HepG2 (cell line): Measurements from ENCODE around the gene CLIC1. TPM values are rescaled to one million over a fixed set of nuclear protein-coding genes. Genes with fewer than 3 reads are reported as not detected.

Experiments used
- FOXJ3 ChIP-seq: sonication (generic); formaldehyde crosslinking; IDR thresholded peaks from 2 replicates; pipeline ENCODE4 v1.4.0; 2020; ENCODE audit warnings: missing genetic modification reagents, mild to moderate bottlenecking, borderline replicate concordance
- GFI1 ChIP-seq: sonication (generic); formaldehyde crosslinking; IDR thresholded peaks from 2 replicates; pipeline ENCODE4 v1.5.0; 2020; ENCODE audit warnings: missing genetic modification reagents, mild to moderate bottlenecking, borderline replicate concordance
- IRX3 ChIP-seq: sonication (generic); formaldehyde crosslinking; IDR thresholded peaks from 2 replicates; pipeline ENCODE4 v1.8.1; 2023; ENCODE audit warnings: mild to moderate bottlenecking, low read depth, missing genetic modification reagents, borderline replicate concordance
- KAT2B ChIP-seq: fragments of 150-350 bp; IDR thresholded peaks from 2 replicates; pipeline ENCODE4 v1.6.1; 2014; ENCODE audit warnings: low read depth, low read length, borderline replicate concordance
- KAT7 ChIP-seq: IDR thresholded peaks from 2 replicates; pipeline ENCODE4 v1.6.1; 2018; ENCODE audit warnings: borderline replicate concordance, missing compliant biosample characterization
- KMT2A ChIP-seq: sonication (generic); formaldehyde crosslinking; IDR thresholded peaks from 2 replicates; pipeline ENCODE4 v1.4.0; 2020; ENCODE audit warnings: missing genetic modification reagents
- MTF1 ChIP-seq: sonication (generic); formaldehyde crosslinking; IDR thresholded peaks from 2 replicates; pipeline ENCODE4 v1.5.0; 2020; ENCODE audit warnings: missing genetic modification reagents
- NFRKB ChIP-seq: fragments of 450-650 bp; IDR thresholded peaks from 2 replicates; pipeline ENCODE4 v1.6.1; 2017
- NR2F6 ChIP-seq, 2 experiments: IDR thresholded peaks; 2 replicates each; pipeline ENCODE4 v1.6.1; 2016; ENCODE audit warnings: antibody characterized with exemption in 1 of 2, mild to moderate bottlenecking in 1 of 2
- RXRA ChIP-seq: sonication (generic); formaldehyde crosslinking; IDR thresholded peaks from 2 replicates; pipeline ENCODE4 v1.5.1; 2020; ENCODE audit warnings: missing genetic modification reagents
- SMAD9 ChIP-seq: sonication (generic); formaldehyde crosslinking; IDR thresholded peaks from 2 replicates; pipeline ENCODE4 v1.5.1; 2020; ENCODE audit warnings: mild to moderate bottlenecking, missing genetic modification reagents
- ZFP82 ChIP-seq: sonication (generic); formaldehyde crosslinking; IDR thresholded peaks from 2 replicates; pipeline ENCODE4 v1.5.1; 2020; ENCODE audit warnings: mild to moderate bottlenecking, missing genetic modification reagents, borderline replicate concordance
- ZFP90 ChIP-seq: sonication (generic); formaldehyde crosslinking; IDR thresholded peaks from 2 replicates; pipeline ENCODE4 v1.8.0; 2022; ENCODE audit warnings: missing genetic modification reagents, mild to moderate bottlenecking, inconsistent platforms, borderline replicate concordance
- ZNF326 ChIP-seq: sonication (generic); formaldehyde crosslinking; IDR thresholded peaks from 2 replicates; pipeline ENCODE4 v1.4.0; 2020; ENCODE audit warnings: missing genetic modification reagents, borderline replicate concordance
- ZNF33B ChIP-seq: sonication (generic); formaldehyde crosslinking; IDR thresholded peaks from 2 replicates; pipeline ENCODE4 v1.5.1; 2020; ENCODE audit warnings: mild to moderate bottlenecking, missing genetic modification reagents
- ZNF496 ChIP-seq: sonication (generic); formaldehyde crosslinking; IDR thresholded peaks from 2 replicates; pipeline ENCODE4 v1.8.1; 2023; ENCODE audit warnings: mild to moderate bottlenecking, moderate library complexity, missing genetic modification reagents; ENCODE audit not compliant: insufficient replicate concordance
- ZNF563 ChIP-seq: sonication (generic); formaldehyde crosslinking; IDR thresholded peaks from 2 replicates; pipeline ENCODE4 v1.8.0; 2022; ENCODE audit warnings: mild to moderate bottlenecking, moderate library complexity, missing genetic modification reagents
- ZNF83 ChIP-seq: sonication (generic); formaldehyde crosslinking; IDR thresholded peaks from 2 replicates; pipeline ENCODE4 v1.4.0; 2020; ENCODE audit warnings: missing genetic modification reagents, mild to moderate bottlenecking, borderline replicate concordance
- polyA plus RNA-seq, 8 experiments: library from polyadenylated mRNA; depleted of rRNA in 3 of 8; stranded (reverse) in 7 of 8; unstranded in 1 of 8; fragments of >200 nt; fragmentation: Illumina TruSeq in 4 of 8; extraction: Trizol in 4 of 8; gene quantifications; 2 replicates each; pipeline versions ENCODE4 v1.2.1 to v1.2.3, GENCODE V29; 2011 to 2016; ENCODE audit warnings: low read depth in 4 of 8, missing spikeins in 1 of 8, mixed read lengths in 1 of 8; ENCODE audit not compliant: insufficient read depth in 1 of 8
- total RNA-seq, 5 experiments: library from RNA; depleted of rRNA; stranded (reverse); fragments of >200 nt; fragmentation: Illumina TruSeq; extraction: Trizol; gene quantifications; 2 replicates each; pipeline ENCODE4 v1.2.3, GENCODE V29; 2016; ENCODE audit warnings: low read depth in 1 of 5
- TF ChIP-seq, protein P1 (sequence below): IDR thresholded peaks from 2 replicates; pipeline ENCODE4 v1.6.1; 2018; ENCODE audit warnings: missing genetic modification reagents, mild to moderate bottlenecking, missing compliant biosample characterization
- TF ChIP-seq, protein P2 (sequence below): IDR thresholded peaks from 2 replicates; pipeline ENCODE4 v1.6.1; 2016
- TF ChIP-seq, protein P3 (sequence below): sonication (generic); formaldehyde crosslinking; IDR thresholded peaks from 2 replicates; pipeline ENCODE4 v1.4.0; 2020; ENCODE audit warnings: missing genetic modification reagents, mild to moderate bottlenecking, borderline replicate concordance
- TF ChIP-seq, protein P4 (sequence below): sonication (generic); formaldehyde crosslinking; conservative IDR thresholded peaks from 2 replicates; pipeline ENCODE4 v1.8.1; 2023; ENCODE audit warnings: missing genetic modification reagents
- TF ChIP-seq, protein P5 (sequence below): sonication (generic); IDR thresholded peaks from 2 replicates; pipeline ENCODE4 v1.6.1; 2016; ENCODE audit warnings: low read depth, borderline replicate concordance
- TF ChIP-seq, protein P6 (sequence below): sonication (generic); formaldehyde crosslinking; conservative IDR thresholded peaks from 2 replicates; pipeline ENCODE4 v1.4.0; 2020; ENCODE audit warnings: missing genetic modification reagents
- TF ChIP-seq, protein P7 (sequence below): sonication (generic); formaldehyde crosslinking; IDR thresholded peaks from 2 replicates; pipeline ENCODE4 v1.4.0; 2020; ENCODE audit warnings: mild to moderate bottlenecking, missing genetic modification reagents

CLIC1 gene
- total and polyA plus RNA-seq, 2 of the 13 experiments (the other 11 are each of a cell fraction or from before 2014, with no cell fraction given): 602 to 891 TPM

DNA sequence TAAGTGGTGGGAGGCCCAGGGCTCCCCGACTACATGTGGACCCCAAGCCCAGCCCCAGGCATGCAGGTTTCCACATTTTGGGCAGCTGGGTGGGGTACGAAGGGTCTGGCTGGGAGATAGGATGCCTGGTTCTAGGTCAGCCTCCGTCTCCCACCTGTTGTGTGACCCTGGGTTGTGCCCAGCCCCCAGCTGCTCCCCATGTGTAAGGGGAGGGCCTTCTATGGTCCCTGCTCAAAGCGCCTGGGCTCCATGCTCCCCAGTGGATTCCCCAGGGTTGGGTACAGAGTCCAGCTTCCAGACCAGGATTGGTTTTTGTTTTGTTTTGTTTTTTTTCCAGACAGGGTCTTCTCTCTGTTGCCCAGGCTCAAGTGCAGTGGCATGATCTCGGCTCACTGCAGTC lies 41.9 kb upstream of the CLIC1 start (continued):
- TF ChIP-seq IRX3: no peak
- TF ChIP-seq, protein P1, sequence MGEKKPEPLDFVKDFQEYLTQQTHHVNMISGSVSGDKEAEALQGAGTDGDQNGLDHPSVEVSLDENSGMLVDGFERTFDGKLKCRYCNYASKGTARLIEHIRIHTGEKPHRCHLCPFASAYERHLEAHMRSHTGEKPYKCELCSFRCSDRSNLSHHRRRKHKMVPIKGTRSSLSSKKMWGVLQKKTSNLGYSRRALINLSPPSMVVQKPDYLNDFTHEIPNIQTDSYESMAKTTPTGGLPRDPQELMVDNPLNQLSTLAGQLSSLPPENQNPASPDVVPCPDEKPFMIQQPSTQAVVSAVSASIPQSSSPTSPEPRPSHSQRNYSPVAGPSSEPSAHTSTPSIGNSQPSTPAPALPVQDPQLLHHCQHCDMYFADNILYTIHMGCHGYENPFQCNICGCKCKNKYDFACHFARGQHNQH: 0 out of 2 replicates have a peak, but pooled peaks have one; percentile 23
- TF ChIP-seq, protein P2, sequence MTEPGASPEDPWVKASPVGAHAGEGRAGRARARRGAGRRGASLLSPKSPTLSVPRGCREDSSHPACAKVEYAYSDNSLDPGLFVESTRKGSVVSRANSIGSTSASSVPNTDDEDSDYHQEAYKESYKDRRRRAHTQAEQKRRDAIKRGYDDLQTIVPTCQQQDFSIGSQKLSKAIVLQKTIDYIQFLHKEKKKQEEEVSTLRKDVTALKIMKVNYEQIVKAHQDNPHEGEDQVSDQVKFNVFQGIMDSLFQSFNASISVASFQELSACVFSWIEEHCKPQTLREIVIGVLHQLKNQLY (CRISPR knock-in tag): no peak
- TF ChIP-seq GFI1: no peak
- TF ChIP-seq KAT7: no peak
- no peak for TF ChIP-seq SMAD9 (CRISPR knock-in tag)
- TF ChIP-seq FOXJ3: 0 out of 2 replicates have a peak, but pooled peaks have one; percentile 47
- TF ChIP-seq ZNF83 (CRISPR knock-in tag): no peak
- TF ChIP-seq, protein P3, sequence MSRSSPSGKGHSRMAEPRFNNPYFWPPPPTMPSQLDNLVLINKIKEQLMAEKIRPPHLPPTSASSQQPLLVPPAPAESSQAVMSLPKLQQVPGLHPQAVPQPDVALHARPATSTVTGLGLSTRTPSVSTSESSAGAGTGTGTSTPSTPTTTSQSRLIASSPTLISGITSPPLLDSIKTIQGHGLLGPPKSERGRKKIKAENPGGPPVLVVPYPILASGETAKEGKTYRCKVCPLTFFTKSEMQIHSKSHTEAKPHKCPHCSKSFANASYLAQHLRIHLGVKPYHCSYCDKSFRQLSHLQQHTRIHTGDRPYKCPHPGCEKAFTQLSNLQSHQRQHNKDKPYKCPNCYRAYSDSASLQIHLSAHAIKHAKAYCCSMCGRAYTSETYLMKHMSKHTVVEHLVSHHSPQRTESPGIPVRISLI (CRISPR knock-in tag): peak; percentile 78; the same call in 1 of the 2 replicates
- TF ChIP-seq, protein P4, sequence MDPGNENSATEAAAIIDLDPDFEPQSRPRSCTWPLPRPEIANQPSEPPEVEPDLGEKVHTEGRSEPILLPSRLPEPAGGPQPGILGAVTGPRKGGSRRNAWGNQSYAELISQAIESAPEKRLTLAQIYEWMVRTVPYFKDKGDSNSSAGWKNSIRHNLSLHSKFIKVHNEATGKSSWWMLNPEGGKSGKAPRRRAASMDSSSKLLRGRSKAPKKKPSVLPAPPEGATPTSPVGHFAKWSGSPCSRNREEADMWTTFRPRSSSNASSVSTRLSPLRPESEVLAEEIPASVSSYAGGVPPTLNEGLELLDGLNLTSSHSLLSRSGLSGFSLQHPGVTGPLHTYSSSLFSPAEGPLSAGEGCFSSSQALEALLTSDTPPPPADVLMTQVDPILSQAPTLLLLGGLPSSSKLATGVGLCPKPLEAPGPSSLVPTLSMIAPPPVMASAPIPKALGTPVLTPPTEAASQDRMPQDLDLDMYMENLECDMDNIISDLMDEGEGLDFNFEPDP (CRISPR knock-in tag): no peak
- TF ChIP-seq NFRKB: no peak
- no peak for TF ChIP-seq ZNF563 (CRISPR knock-in tag)
- no peak for TF ChIP-seq ZFP82 (CRISPR knock-in tag)
- no peak for TF ChIP-seq MTF1 (CRISPR knock-in tag)
- TF ChIP-seq, protein P5, sequence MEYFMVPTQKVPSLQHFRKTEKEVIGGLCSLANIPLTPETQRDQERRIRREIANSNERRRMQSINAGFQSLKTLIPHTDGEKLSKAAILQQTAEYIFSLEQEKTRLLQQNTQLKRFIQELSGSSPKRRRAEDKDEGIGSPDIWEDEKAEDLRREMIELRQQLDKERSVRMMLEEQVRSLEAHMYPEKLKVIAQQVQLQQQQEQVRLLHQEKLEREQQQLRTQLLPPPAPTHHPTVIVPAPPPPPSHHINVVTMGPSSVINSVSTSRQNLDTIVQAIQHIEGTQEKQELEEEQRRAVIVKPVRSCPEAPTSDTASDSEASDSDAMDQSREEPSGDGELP: peak; percentile 72; the same call in 1 of the 2 replicates
- no peak for TF ChIP-seq KMT2A (CRISPR knock-in tag)
- TF ChIP-seq ZNF326 (CRISPR knock-in tag): no peak
- TF ChIP-seq, protein P6, sequence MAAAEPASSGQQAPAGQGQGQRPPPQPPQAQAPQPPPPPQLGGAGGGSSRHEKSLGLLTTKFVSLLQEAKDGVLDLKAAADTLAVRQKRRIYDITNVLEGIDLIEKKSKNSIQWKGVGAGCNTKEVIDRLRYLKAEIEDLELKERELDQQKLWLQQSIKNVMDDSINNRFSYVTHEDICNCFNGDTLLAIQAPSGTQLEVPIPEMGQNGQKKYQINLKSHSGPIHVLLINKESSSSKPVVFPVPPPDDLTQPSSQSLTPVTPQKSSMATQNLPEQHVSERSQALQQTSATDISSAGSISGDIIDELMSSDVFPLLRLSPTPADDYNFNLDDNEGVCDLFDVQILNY (CRISPR knock-in tag): no peak
- no peak for TF ChIP-seq ZNF496 (CRISPR knock-in tag)
- no peak for TF ChIP-seq NR2F6 (IDR thresholded peaks at IDR 0.05)
- TF ChIP-seq NR2F6 (CRISPR knock-in tag; IDR thresholded peaks at IDR 0.05): no peak
- TF ChIP-seq KAT2B: no peak
- 0 out of 2 replicates have a peak, but pooled peaks have one; percentile 37 for TF ChIP-seq ZNF33B (CRISPR knock-in tag)
- no peak for TF ChIP-seq RXRA (CRISPR knock-in tag)
- 0 out of 2 replicates have a peak, but pooled peaks have one; percentile 29 for TF ChIP-seq ZFP90 (CRISPR knock-in tag)
- TF ChIP-seq, protein P7, sequence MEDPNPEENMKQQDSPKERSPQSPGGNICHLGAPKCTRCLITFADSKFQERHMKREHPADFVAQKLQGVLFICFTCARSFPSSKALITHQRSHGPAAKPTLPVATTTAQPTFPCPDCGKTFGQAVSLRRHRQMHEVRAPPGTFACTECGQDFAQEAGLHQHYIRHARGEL (CRISPR knock-in tag): no peak
